HG02852 (cell line): ENCODE measurements around the gene SNRPA1.

Experiments
- ATAC-seq: cut with Tn5 transposase; IDR thresholded peaks from one replicate; pipeline ENCODE4 v1.9.1; 2021; ENCODE audit warnings: mild to moderate bottlenecking, moderate library complexity; ENCODE audit not compliant: unreplicated experiment

The SNRPA1 gene

GRCh38 chr15:101320501-101321052, 25.5 kb upstream of the SNRPA1 start:
- ATAC-seq = no peak

GRCh38 chr15:101318839-101319238, 23.8 kb upstream of the SNRPA1 start:
- no peak for ATAC-seq

- no peak for ATAC-seq
These were observed 23.2 kb upstream of the SNRPA1 start for GRCh38 chr15:101318147-101318819.

GRCh38 chr15:101317336-101317872, 22.4 kb upstream of the SNRPA1 start:
- ATAC-seq = no peak

GRCh38 chr15:101316529-101316928, 21.5 kb upstream of the SNRPA1 start:
- no peak for ATAC-seq

- ATAC-seq = no peak
These were observed 20.7 kb upstream of the SNRPA1 start for GRCh38 chr15:101315736-101316135.

GRCh38 chr15:101314336-101315125, 19.5 kb upstream of the SNRPA1 start:
- no peak for ATAC-seq

GRCh38 chr15:101313041-101313761, 18.2 kb upstream of the SNRPA1 start:
- no peak for ATAC-seq

GRCh38 chr15:101310508-101310907, 15.5 kb upstream of the SNRPA1 start:
- no peak for ATAC-seq

GRCh38 chr15:101310161-101310480, 15.1 kb upstream of the SNRPA1 start:
- ATAC-seq = no peak

GRCh38 chr15:101309436-101310160, 14.6 kb upstream of the SNRPA1 start:
- ATAC-seq = no peak

GRCh38 chr15:101308604-101309435, 13.8 kb upstream of the SNRPA1 start:
- ATAC-seq = no peak

GRCh38 chr15:101307897-101308603, 13.0 kb upstream of the SNRPA1 start:
- no peak for ATAC-seq

- ATAC-seq = no peak
These were observed 12.2 kb upstream of the SNRPA1 start for GRCh38 chr15:101307048-101307896.

- no peak for ATAC-seq
These were observed 11.4 kb upstream of the SNRPA1 start for GRCh38 chr15:101306341-101307047.

GRCh38 chr15:101305820-101306255, 10.8 kb upstream of the SNRPA1 start:
- ATAC-seq = no peak

GRCh38 chr15:101303408-101303807, 8.4 kb upstream of the SNRPA1 start:
- ATAC-seq = no peak
